ENCODE measurements around the gene RIMS4. TPM values are rescaled to one million over a fixed set of nuclear protein-coding genes. Genes with fewer than 3 reads are reported as not detected.
A peak's percentile ranks its signal among the peaks of the same experiment; 100 is the strongest.

RIMS4 gene
- total RNA-seq, 1 donor from 2014 or later: not detected

DNA sequence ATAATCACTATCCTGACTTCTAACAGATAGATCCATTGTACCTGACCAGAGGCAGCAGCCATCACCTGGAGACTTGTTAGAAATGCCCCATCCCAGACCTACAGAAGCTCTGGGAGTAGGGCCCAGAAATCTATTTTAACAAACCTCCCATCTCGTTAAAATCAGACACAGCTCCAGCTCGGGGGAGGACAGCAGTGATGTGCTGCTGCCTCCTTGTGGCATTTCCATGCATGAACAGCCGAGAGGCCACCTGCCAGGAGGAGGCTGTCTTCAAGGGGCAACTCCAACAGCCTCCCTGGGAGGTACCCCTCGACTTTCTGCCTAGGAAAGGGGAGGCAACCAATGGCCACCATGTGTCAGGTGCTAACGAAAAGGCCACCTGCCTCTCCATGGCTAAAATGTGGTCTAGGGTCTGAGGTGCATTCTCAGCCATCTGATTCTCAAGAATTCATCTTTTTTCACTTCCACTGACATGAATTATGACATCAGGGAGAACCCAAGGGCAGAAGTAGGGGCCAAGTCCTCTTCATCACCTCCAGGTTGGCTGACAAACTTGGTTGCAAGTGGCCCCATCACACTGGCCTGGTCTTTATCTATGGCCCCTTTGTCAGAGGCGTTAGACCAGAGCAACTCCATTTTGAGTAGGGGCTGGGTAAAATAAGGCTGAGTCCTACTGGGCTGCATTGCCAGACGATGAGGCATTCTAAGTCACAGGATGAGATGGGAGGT lies 76.8 kb downstream of the RIMS4 start:
- Histone ChIP-seq H3K36me3 (ENCODE audit: control insufficient read depth, insufficient read depth, low read length) (no peaks in the 10 kb centered on the region), H3K27me3 (ENCODE audit: control insufficient read depth, insufficient read depth, low read length) (no peaks in the 10 kb centered on the region), H3K4me3 (ENCODE audit: low read depth, low read length) (no peak overlapping the region)
- TF ChIP-seq, protein P1, sequence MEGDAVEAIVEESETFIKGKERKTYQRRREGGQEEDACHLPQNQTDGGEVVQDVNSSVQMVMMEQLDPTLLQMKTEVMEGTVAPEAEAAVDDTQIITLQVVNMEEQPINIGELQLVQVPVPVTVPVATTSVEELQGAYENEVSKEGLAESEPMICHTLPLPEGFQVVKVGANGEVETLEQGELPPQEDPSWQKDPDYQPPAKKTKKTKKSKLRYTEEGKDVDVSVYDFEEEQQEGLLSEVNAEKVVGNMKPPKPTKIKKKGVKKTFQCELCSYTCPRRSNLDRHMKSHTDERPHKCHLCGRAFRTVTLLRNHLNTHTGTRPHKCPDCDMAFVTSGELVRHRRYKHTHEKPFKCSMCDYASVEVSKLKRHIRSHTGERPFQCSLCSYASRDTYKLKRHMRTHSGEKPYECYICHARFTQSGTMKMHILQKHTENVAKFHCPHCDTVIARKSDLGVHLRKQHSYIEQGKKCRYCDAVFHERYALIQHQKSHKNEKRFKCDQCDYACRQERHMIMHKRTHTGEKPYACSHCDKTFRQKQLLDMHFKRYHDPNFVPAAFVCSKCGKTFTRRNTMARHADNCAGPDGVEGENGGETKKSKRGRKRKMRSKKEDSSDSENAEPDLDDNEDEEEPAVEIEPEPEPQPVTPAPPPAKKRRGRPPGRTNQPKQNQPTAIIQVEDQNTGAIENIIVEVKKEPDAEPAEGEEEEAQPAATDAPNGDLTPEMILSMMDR (IDR thresholded peaks at IDR 0.05; ENCODE audit: insufficient read depth, low read length, poor library complexity, severe bottlenecking): peak; percentile 77
- DNase-seq (ENCODE audit: low read depth): no peak

DNA sequence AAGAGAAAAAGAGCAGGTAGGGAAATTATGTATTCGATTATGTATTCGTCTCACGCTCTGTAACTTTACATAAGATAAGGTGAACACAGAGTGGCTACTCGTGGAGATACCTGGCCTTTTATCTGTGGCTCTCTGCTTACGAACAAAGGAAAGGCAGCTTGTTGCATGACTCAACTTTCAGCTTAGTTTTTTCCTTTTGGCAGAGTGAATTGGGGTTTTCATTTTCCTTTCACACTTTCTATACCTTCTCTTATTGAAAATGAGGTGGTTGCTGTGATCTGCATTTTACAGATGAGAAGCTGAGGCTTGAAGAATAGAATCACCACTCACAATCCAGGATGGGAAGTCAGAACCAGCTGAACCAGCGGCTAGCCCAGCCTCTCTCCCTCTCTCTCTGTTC lies 78.0 kb downstream of the RIMS4 start:
- no peaks in the 10 kb centered on the region for H3K27me3 ChIP-seq (ENCODE audit: control insufficient read depth, insufficient read depth, low read length)
- TF ChIP-seq, protein P1 (IDR thresholded peaks at IDR 0.05; ENCODE audit: insufficient read depth, low read length, poor library complexity, severe bottlenecking): no peak
- DNase-seq (ENCODE audit: low read depth): no peak
- H3K4me3 ChIP-seq (ENCODE audit: low read depth, low read length): no peak overlapping the region
- H3K36me3 ChIP-seq (ENCODE audit: control insufficient read depth, insufficient read depth, low read length): no peaks in the 10 kb centered on the region

DNA sequence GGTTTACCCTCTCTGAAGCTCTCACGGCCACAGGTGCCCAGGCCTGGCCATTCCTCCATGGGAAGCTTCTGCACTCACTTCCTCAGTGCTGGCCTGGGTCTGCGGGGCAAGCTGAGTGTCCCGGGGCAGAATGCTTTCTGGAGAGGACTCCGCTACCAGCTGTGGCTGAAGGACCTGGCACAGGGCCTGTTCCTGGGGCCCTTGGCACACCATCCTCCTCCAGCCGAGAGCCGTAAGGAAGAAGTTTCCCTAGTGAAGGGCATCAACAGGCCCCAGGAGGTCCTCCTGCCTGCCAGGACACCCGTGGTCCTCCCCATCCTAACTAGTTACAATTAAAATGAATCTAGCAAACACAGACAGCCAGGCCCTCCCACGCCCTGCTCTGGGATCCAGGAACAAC lies 78.7 kb downstream of the RIMS4 start:
- Histone ChIP-seq H3K4me3 (ENCODE audit: low read depth, low read length) (no peak overlapping the region), H3K27me3 (ENCODE audit: control insufficient read depth, insufficient read depth, low read length) (no peaks in the 10 kb centered on the region), H3K36me3 (ENCODE audit: control insufficient read depth, insufficient read depth, low read length) (no peaks in the 10 kb centered on the region)
- DNase-seq (ENCODE audit: low read depth): no peak
- TF ChIP-seq, protein P1 (IDR thresholded peaks at IDR 0.05; ENCODE audit: insufficient read depth, low read length, poor library complexity, severe bottlenecking): no peak

GRCh38 chr20:44730441-44730840 lies 79.9 kb downstream of the RIMS4 start:
- TF ChIP-seq, protein P1 (IDR thresholded peaks at IDR 0.05; ENCODE audit: insufficient read depth, low read length, poor library complexity, severe bottlenecking): no peak
- Histone ChIP-seq H3K36me3 (ENCODE audit: control insufficient read depth, insufficient read depth, low read length) (no peaks in the 10 kb centered on the region), H3K27me3 (ENCODE audit: control insufficient read depth, insufficient read depth, low read length) (no peaks in the 10 kb centered on the region), H3K4me3 (ENCODE audit: low read depth, low read length) (no peak overlapping the region)
- peak; percentile 87 for DNase-seq (ENCODE audit: low read depth)

DNA sequence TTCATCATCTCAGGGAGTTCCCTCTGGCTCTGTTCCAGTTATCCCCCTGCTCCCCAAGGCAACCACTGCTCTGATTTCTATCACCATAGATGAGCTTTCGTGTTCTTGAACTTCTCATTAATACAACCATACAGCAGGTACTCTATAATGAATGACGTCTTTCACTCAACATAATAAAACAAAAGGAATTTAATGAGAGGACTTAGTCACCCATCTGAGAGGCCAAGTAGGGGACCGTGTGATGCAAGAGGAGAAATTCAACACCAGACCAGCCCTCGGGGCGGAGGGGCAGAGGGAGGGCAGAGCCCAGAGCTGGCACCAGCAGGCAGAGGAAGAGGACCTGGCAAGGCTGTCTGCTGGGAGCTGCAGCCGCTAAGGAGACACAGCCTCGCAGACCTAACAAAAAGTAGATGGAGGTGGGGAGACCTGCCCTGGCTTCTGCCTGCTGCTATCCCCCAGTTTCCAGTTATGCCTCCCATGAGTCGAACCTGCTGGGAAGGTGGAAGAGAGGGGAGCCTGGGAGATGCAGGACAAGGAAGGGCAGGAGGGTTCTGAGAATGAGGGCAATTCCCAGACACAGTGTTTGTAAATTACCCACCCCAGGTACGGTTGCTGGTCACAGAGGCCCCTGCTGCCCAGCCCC lies 81.4 kb downstream of the RIMS4 start:
- H3K27me3 ChIP-seq (ENCODE audit: control insufficient read depth, insufficient read depth, low read length): no peaks in the 10 kb centered on the region
- H3K4me3 ChIP-seq (ENCODE audit: low read depth, low read length): no peak overlapping the region
- no peaks in the 10 kb centered on the region for H3K36me3 ChIP-seq (ENCODE audit: control insufficient read depth, insufficient read depth, low read length)
- TF ChIP-seq, protein P1 (IDR thresholded peaks at IDR 0.05; ENCODE audit: insufficient read depth, low read length, poor library complexity, severe bottlenecking): no peak
- DNase-seq (ENCODE audit: low read depth): peak; percentile 89

All from kidney epithelial cell (primary cell).